ENCODE data around the gene BCAS3. TPM values are rescaled to one million over a fixed set of nuclear protein-coding genes. Genes with fewer than 3 reads are reported as not detected.

Gene BCAS3
- total and polyA plus RNA-seq, 2 donors (not counting 1 experiment from before 2014, with no cell fraction given), result 13.9 to 73.4 TPM

GRCh38 chr17:61383689-61384201 lies 706.1 kb downstream of the BCAS3 start:
- Mint-ChIP-seq H3K4me3 (no peak overlapping the region), H3K9me3 (ENCODE audit: insufficient read depth) (no peaks in the 10 kb centered on the region), H3K27ac (no peak overlapping the region), H3K4me1 (no peaks in the 10 kb centered on the region), H3K27me3 (peaks cover 3% of the 10 kb centered on the region)
- 99% methylated on average over 15 of the region's 18 CpGs for WGBS (ENCODE audit: insufficient coverage)
- intact Hi-C loops (cut with micrococcal nuclease), result no loop called here
- Histone ChIP-seq H3K27me3 (replicated peaks in 1 of 4; ENCODE audit: control extremely low read depth in 1 of 4, control insufficient read depth in 3 of 4, insufficient read depth in 4 of 4, low read length in 3 of 4) (peaks cover 0 to 1% (median 0%) of the 10 kb centered on the region in 4 experiments), H2AFZ (ENCODE audit: insufficient read depth, low read depth, low read length, poor library complexity, severe bottlenecking) (no peak overlapping the region), H3K79me2 (ENCODE audit: control insufficient read depth, insufficient read depth, low read length) (no peaks in the 10 kb centered on the region), H3K9ac (ENCODE audit: low read length) (no peak overlapping the region), H3K4me3 (ENCODE audit: control extremely low read depth in 1 of 5, extremely low read depth in 1 of 5, insufficient read depth in 1 of 5, low read depth in 2 of 5, low read length in 4 of 5) (no peak overlapping the region), H4K20me1 (ENCODE audit: control insufficient read depth, insufficient read depth, low read length, poor library complexity, severe bottlenecking) (no peaks in the 10 kb centered on the region), H3K4me1 (ENCODE audit: control insufficient read depth in 2 of 2, insufficient read depth in 2 of 2, low read length in 2 of 2) (no peaks in the 10 kb centered on the region), H3K9me3 (ENCODE audit: control extremely low read depth in 1 of 3, control insufficient read depth in 2 of 3, insufficient read depth in 1 of 3, low read length in 2 of 3) (no peaks in the 10 kb centered on the region), H3K4me2 (replicated peaks; ENCODE audit: low read depth, low read length, poor library complexity, severe bottlenecking) (no peak overlapping the region), H3K36me3 (replicated peaks in 1 of 2; ENCODE audit: control extremely low read depth in 1 of 2, control insufficient read depth in 1 of 2, extremely low read depth in 1 of 2, insufficient read depth in 2 of 2, low read length in 1 of 2) (no peaks in the 10 kb centered on the region), H3K27ac (ENCODE audit: low read length in 2 of 2) (no peak overlapping the region)
- ChIA-PET CTCF (no interaction called here), POLR2A (no interaction called here)
- DNase-seq, result no peak
- no peak for ATAC-seq (ENCODE audit: low read depth)
- TF ChIP-seq CTCF (IDR thresholded peaks at IDR 0.05) (no peak), EZH2 (IDR thresholded peaks at IDR 0.05; ENCODE audit: borderline replicate concordance, insufficient read depth, low read depth, low read length, poor library complexity, severe bottlenecking) (no peak)

DNA sequence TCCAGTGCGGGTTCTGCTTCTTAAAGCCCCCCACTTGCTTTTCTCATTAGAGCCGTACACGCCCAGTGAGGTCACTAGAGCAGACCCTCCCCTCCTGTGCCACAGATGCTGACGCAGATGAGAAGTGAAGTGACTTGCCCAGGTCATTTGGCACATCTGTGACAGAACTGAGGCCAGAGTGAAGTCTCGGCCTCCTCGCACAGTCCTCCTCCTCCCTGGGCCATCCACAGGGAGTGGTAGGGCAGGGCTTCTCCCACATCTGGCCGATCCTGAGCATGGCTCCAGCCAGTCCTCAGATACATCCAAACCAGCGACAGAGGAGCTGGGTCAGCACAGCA lies 706.7 kb downstream of the BCAS3 start:
- Histone ChIP-seq H3K4me1 (ENCODE audit: control insufficient read depth in 2 of 2, insufficient read depth in 2 of 2, low read length in 2 of 2) (no peaks in the 10 kb centered on the region), H3K36me3 (replicated peaks in 1 of 2; ENCODE audit: control extremely low read depth in 1 of 2, control insufficient read depth in 1 of 2, extremely low read depth in 1 of 2, insufficient read depth in 2 of 2, low read length in 1 of 2) (no peaks in the 10 kb centered on the region), H2AFZ (ENCODE audit: insufficient read depth, low read depth, low read length, poor library complexity, severe bottlenecking) (no peak overlapping the region), H3K4me2 (replicated peaks; ENCODE audit: low read depth, low read length, poor library complexity, severe bottlenecking) (no peak overlapping the region), H3K27ac (ENCODE audit: low read length in 2 of 2) (no peak overlapping the region), H3K9me3 (ENCODE audit: control extremely low read depth in 1 of 3, control insufficient read depth in 2 of 3, insufficient read depth in 1 of 3, low read length in 2 of 3) (no peaks in the 10 kb centered on the region), H3K27me3 (replicated peaks in 1 of 4; ENCODE audit: control extremely low read depth in 1 of 4, control insufficient read depth in 3 of 4, insufficient read depth in 4 of 4, low read length in 3 of 4) (peaks cover 0 to 5% (median 0%) of the 10 kb centered on the region in 4 experiments), H3K9ac (ENCODE audit: low read length) (no peak overlapping the region), H3K79me2 (ENCODE audit: control insufficient read depth, insufficient read depth, low read length) (no peaks in the 10 kb centered on the region), H4K20me1 (ENCODE audit: control insufficient read depth, insufficient read depth, low read length, poor library complexity, severe bottlenecking) (no peaks in the 10 kb centered on the region), H3K4me3 (ENCODE audit: control extremely low read depth in 1 of 5, extremely low read depth in 1 of 5, insufficient read depth in 1 of 5, low read depth in 2 of 5, low read length in 4 of 5) (no peak overlapping the region)
- peaks cover 7% of the 10 kb centered on the region for H3K27me3 Mint-ChIP-seq
- TF ChIP-seq EZH2 (IDR thresholded peaks at IDR 0.05; ENCODE audit: borderline replicate concordance, insufficient read depth, low read depth, low read length, poor library complexity, severe bottlenecking), result no peak
- TF ChIP-seq CTCF (IDR thresholded peaks at IDR 0.05), result no peak
- POLR2A ChIA-PET, result no interaction called here
- intact Hi-C loops (cut with micrococcal nuclease), result no loop called here
- WGBS (ENCODE audit: insufficient coverage), result 96% methylated on average over 7 of the region's 8 CpGs
- H3K9me3 Mint-ChIP-seq (ENCODE audit: insufficient read depth), result no peaks in the 10 kb centered on the region
- H3K4me1 Mint-ChIP-seq, result peaks cover under 1% of the 10 kb centered on the region
- CTCF ChIA-PET, result no interaction called here
- no peak overlapping the region for H3K4me3 Mint-ChIP-seq
- no peak overlapping the region for H3K27ac Mint-ChIP-seq
- no peak for ATAC-seq (ENCODE audit: low read depth)
- DNase-seq, result no peak
